ENCODE results near the gene P2RX1.

P2RX1 gene

GRCh38 chr17:3904501-3904900, 11.8 kb downstream of the P2RX1 start:
- DNase-seq = peak; percentile 16

GRCh38 chr17:3903881-3904290, 12.4 kb downstream of the P2RX1 start:
- DNase-seq = no peak

GRCh38 chr17:3903051-3903825, 13.0 kb downstream of the P2RX1 start:
- no peak for DNase-seq

- no peak for DNase-seq
These were observed 15.6 kb downstream of the P2RX1 start for GRCh38 chr17:3900646-3901045.

GRCh38 chr17:3897731-3898130, 18.5 kb downstream of the P2RX1 start:
- DNase-seq = no peak

GRCh38 chr17:3896968-3897235, 19.4 kb downstream of the P2RX1 start:
- no peak for DNase-seq

- DNase-seq = peak; percentile 39
These were observed 19.9 kb downstream of the P2RX1 start for GRCh38 chr17:3896108-3896967.

- DNase-seq = no peak
These were observed 20.9 kb downstream of the P2RX1 start for GRCh38 chr17:3895354-3895753.

GRCh38 chr17:3894911-3895343, 21.3 kb downstream of the P2RX1 start:
- peak; percentile 15 for DNase-seq

GRCh38 chr17:3894188-3894587, 22.1 kb downstream of the P2RX1 start:
- no peak for DNase-seq

GRCh38 chr17:3893720-3894116, 22.5 kb downstream of the P2RX1 start:
- DNase-seq = no peak

GRCh38 chr17:3893003-3893719, 23.1 kb downstream of the P2RX1 start, which contains the start of gene CAMKK1:
Gene CAMKK1 (minus strand): TSS chr17:3893053. CDS start chr17:3885687, 7,366 bp downstream.
- peak; percentile 82 for DNase-seq

GRCh38 chr17:3892095-3892998, 23.9 kb downstream of the P2RX1 start:
- peak; percentile 28 for DNase-seq

- no peak for DNase-seq
These were observed 24.6 kb downstream of the P2RX1 start for GRCh38 chr17:3891626-3892094.

- DNase-seq = no peak
These were observed 25.4 kb downstream of the P2RX1 start for GRCh38 chr17:3890878-3891219.

- DNase-seq = no peak
These were observed 26.0 kb downstream of the P2RX1 start for GRCh38 chr17:3890082-3890877.

GRCh38 chr17:3889325-3890012, 26.8 kb downstream of the P2RX1 start:
- DNase-seq = no peak

GRCh38 chr17:3888343-3889171, 27.7 kb downstream of the P2RX1 start:
- no peak for DNase-seq

GRCh38 chr17:3887804-3888203, 28.5 kb downstream of the P2RX1 start:
- no peak for DNase-seq

- DNase-seq = no peak
These were observed 28.9 kb downstream of the P2RX1 start for GRCh38 chr17:3887394-3887793.
